ENCODE results near the gene ATG9A. TPM values are rescaled to one million over a fixed set of nuclear protein-coding genes. Genes with fewer than 3 reads are reported as not detected.

Gene ATG9A
- total and polyA plus RNA-seq, 9 of the 15 experiments (the other 6 are each of a cell fraction or from before 2014, with no cell fraction given), result 0.25 to 65.6 (median 23.4) TPM

- no peak for TF ChIP-seq PTTG1 (tag; IDR thresholded peaks at IDR 0.05; ENCODE audit: low read depth)
- 0 out of 2 replicates have a peak, but pooled peaks have one; percentile 61 for TF ChIP-seq E2F4 (CRISPR knock-in tag; IDR thresholded peaks at IDR 0.05; ENCODE audit: low read depth)
- TF ChIP-seq MXI1 (IDR thresholded peaks at IDR 0.05; ENCODE audit: low read depth, low read length), result no peak
- TF ChIP-seq CXXC5 (CRISPR knock-in tag; IDR thresholded peaks at IDR 0.05), result peak; percentile 90
- 0 out of 2 replicates have a peak, but pooled peaks have one; percentile 55 for TF ChIP-seq ZNF609 (CRISPR knock-in tag; IDR thresholded peaks at IDR 0.05; ENCODE audit: borderline replicate concordance)
- TF ChIP-seq ATF1 (CRISPR knock-in tag; IDR thresholded peaks at IDR 0.05), result no peak
- peak; percentile 53 for TF ChIP-seq ATF1 (tag; IDR thresholded peaks at IDR 0.05)
- peak; percentile 98 for TF ChIP-seq L3MBTL2 (IDR thresholded peaks at IDR 0.05)
- no peak for TF ChIP-seq MTA1 (IDR thresholded peaks at IDR 0.05; ENCODE audit: borderline replicate concordance)
- peak; percentile 45; the same call in 1 of the 2 replicates for TF ChIP-seq SOX6 (IDR thresholded peaks at IDR 0.05)
- TF ChIP-seq ARID1B (IDR thresholded peaks at IDR 0.05), result no peak
- 0 out of 2 replicates have a peak, but pooled peaks have one; percentile 21 for TF ChIP-seq SMAD3 (CRISPR knock-in tag; conservative IDR thresholded peaks at IDR 0.05)
- TF ChIP-seq GTF2E2 (tag; IDR thresholded peaks at IDR 0.05), result peak; percentile 60; the same call in 1 of the 2 replicates
- peak; percentile 44; the same call in 1 of the 2 replicates for TF ChIP-seq ZNF324 (CRISPR knock-in tag; IDR thresholded peaks at IDR 0.05)
- TF ChIP-seq EP400 (IDR thresholded peaks at IDR 0.05), result peak; percentile 25; the same call in 1 of the 2 replicates
- TF ChIP-seq RNF2 (IDR thresholded peaks at IDR 0.05), result peak; percentile 50; the same call in 1 of the 2 replicates
- peak; percentile 79 for TF ChIP-seq CTBP1 (IDR thresholded peaks at IDR 0.05; ENCODE audit: borderline replicate concordance)
- TF ChIP-seq GABPB1 (CRISPR knock-in tag; IDR thresholded peaks at IDR 0.05), result peak; percentile 58; the same call in 1 of the 2 replicates
- peak; percentile 58 for TF ChIP-seq POLR2AphosphoS5 (IDR thresholded peaks at IDR 0.05; ENCODE audit: control insufficient read depth, insufficient read depth, low read depth, low read length)
- TF ChIP-seq CREB1 (IDR thresholded peaks at IDR 0.05), result peak; percentile 32; the same call in 1 of the 2 replicates
- TF ChIP-seq CREB1 (CRISPR knock-in tag; IDR thresholded peaks at IDR 0.05), result no peak
- TF ChIP-seq NFE2 (IDR thresholded peaks at IDR 0.05; ENCODE audit: low read depth), result no peak
- TF ChIP-seq ATF7 (IDR thresholded peaks at IDR 0.05), result peak; percentile 29; the same call in 1 of the 2 replicates
- TF ChIP-seq NEUROD1 (IDR thresholded peaks at IDR 0.05; ENCODE audit: borderline replicate concordance, low read depth, low read length, partially characterized antibody), result peak; percentile 55
- peak; percentile 58 to 59; a peak in 2 of 4 replicates for TF ChIP-seq NONO (IDR thresholded peaks at IDR 0.05; ENCODE audit: low read depth in 2 of 2, low read length in 1 of 2)
- TF ChIP-seq GATAD2A (IDR thresholded peaks at IDR 0.05), result no peak
Measured at GRCh38 chr2:219176818-219177551, 52.5 kb downstream of the ATG9A start, which contains the start of gene CNPPD1 (continued).
